ENCODE data around the gene IRS2. TPM values are rescaled to one million over a fixed set of nuclear protein-coding genes. Genes with fewer than 3 reads are reported as not detected.

Gene IRS2
- total and polyA plus RNA-seq, 2 of the 8 experiments (the other 6 are each of a cell fraction or from before 2014, with no cell fraction given) = 2.6 to 17.0 TPM

DNA sequence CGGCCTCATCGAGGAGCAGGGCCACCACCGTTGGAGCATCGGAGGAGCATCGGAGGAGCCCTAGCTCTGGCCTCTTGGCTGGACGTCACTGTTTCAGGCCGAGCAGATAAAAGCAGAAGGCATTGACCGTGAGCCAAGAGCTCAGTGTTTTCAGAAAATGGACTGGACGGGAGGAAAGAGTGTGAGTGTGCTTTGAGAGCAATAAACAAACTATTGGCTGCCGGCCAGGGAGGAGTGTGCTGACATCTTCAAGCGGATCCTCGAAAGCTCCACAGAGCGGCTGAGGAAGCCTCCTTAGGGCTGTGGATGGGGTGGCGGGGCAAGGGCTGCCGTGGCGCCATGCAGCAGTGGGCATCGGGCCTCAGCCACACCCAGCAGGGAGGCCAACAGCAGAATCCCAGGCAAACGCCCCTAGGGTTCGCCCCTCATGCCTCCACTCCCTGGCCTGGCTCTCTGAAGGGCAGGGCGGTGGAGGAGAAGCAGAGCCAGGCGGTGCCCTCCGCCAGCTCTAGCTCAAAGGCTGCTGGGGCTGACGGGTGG, 41.8 kb downstream of the IRS2 start (continued):
- no peak for TF ChIP-seq RXRA (IDR thresholded peaks at IDR 0.05; ENCODE audit: insufficient read depth, low read depth, low read length)

Data from H1 (cell line).